Uterus (tissue), 2 donors: ENCODE data around the gene SEPTIN3.

ENCODE experiments used
- POLR2A ChIP-seq, 2 donors: fragments of 450-650 bp; IDR thresholded peaks; one replicate each; pipeline ENCODE4 v1.6.1; 2016; ENCODE audit warnings: antibody characterized with exemption in 2 of 2, mild to moderate bottlenecking in 1 of 2, moderate library complexity in 1 of 2
- TF ChIP-seq, protein P1 (sequence below), 4 experiments: fragments of 200-600 bp in 2 of 4; fragments of 450-650 bp in 2 of 4; sonication (generic) in 2 of 4; IDR thresholded peaks; one replicate each; pipeline ENCODE4 v1.5.1; 2016 to 2019; ENCODE audit warnings: antibody characterized with exemption in 4 of 4, mild to moderate bottlenecking in 2 of 4, moderate library complexity in 1 of 4

DNA sequence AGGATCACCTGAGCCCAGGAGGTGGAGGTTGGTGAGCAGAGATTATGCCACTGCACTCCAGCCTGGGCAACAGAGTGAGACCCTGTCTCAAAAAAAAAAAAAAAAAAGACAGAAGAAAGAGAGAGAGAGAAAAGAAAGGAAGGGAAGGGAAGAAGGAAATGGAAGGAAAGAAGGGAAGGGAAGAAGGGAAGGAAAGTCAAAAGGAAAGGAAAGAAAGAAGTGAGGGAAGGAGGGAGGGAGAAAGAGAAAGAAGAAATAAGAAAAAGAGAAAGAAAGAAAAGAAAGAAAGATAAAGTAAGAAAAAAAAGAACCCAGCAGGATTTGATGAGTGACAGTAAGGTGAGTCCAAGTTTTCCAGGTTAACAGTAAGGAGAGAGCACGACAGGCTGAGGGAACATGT, 49.0 kb downstream of the SEPTIN3 start:
- TF ChIP-seq, protein P1, sequence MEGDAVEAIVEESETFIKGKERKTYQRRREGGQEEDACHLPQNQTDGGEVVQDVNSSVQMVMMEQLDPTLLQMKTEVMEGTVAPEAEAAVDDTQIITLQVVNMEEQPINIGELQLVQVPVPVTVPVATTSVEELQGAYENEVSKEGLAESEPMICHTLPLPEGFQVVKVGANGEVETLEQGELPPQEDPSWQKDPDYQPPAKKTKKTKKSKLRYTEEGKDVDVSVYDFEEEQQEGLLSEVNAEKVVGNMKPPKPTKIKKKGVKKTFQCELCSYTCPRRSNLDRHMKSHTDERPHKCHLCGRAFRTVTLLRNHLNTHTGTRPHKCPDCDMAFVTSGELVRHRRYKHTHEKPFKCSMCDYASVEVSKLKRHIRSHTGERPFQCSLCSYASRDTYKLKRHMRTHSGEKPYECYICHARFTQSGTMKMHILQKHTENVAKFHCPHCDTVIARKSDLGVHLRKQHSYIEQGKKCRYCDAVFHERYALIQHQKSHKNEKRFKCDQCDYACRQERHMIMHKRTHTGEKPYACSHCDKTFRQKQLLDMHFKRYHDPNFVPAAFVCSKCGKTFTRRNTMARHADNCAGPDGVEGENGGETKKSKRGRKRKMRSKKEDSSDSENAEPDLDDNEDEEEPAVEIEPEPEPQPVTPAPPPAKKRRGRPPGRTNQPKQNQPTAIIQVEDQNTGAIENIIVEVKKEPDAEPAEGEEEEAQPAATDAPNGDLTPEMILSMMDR (IDR thresholded peaks at IDR 0.05) = no peak
- no peak for TF ChIP-seq POLR2A (IDR thresholded peaks at IDR 0.05)
